ENCODE data around the gene TBC1D13. TPM values are rescaled to one million over a fixed set of nuclear protein-coding genes. Genes with fewer than 3 reads are reported as not detected.

The TBC1D13 gene
- 25.5 TPM for polyA plus RNA-seq (2013, experiment 1 of 2)
- polyA plus RNA-seq (2013, experiment 2 of 2): 19.7 TPM

DNA sequence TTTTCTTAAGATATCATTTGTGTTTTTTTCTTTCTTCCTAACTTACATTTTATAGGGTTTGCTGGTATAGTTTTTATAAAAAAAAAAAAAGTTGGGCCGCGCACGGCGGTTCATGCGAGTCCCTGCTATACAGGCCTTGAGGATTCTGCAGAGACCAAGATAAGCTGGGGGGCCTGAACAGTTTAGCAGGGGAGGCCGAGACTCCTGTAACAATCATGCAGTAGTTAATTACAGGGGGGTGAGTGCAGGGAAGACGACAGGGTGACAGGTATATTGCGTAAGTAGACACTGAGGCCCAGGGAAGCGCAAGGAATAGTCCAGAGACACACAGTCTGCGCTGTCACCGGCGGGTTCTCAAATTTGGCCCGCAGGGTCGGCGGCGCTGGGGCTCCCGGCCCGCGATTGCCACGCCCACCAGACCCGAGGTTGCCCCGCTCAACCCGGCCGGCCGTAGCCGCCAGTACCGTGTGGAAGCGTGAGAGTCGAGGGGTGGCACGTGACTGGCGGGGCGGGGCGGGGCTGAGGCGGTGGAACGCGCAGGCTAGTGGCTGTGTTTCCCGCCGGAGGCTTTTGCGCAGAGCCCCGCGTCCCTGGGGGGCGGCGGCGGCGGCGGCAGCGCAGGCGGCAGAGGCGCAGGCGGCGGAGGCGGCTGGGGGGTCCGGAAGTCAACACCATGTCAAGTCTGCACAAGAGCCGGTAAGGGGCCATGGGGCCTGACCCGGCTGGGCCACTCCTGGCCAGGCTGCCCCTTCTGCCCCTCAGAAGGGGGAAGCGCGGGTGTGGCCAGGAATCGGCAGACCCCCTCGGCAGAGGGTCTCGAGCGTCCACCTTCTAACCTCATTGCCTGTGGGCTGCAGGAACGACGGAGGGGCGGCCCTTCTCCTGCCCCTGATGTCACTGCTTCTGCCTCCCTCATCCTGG is at the start of gene TBC1D13:
Gene TBC1D13, plus strand, starts transcription at position 573 of the 921 bp plus-strand sequence. Its CDS starts 101 bp downstream, at position 674.
- Histone ChIP-seq H3K27ac (ENCODE audit: low read depth, low read length, severe bottlenecking) (peak within 1 kb of the TSS; percentile 72), H3K4me1 (ENCODE audit: control insufficient read depth, insufficient read depth, low read length, poor library complexity, severe bottlenecking) (peaks cover 7% of the 10 kb centered on the region), H3K36me3 (ENCODE audit: control insufficient read depth, insufficient read depth, low read length) (peaks cover 29% of the 10 kb centered on the region), H3K4me3 (ENCODE audit: extremely low read depth, insufficient read depth, low read length, poor library complexity, severe bottlenecking) (peak within 1 kb of the TSS; percentile 69), H3K9me3 (ENCODE audit: control insufficient read depth, low read length) (peaks cover 8% of the 10 kb centered on the region)
- 3 to 9% methylated on average over 52 to 59 of the region's 64 CpGs for WGBS, 2 experiments (ENCODE audit: insufficient coverage in 2 of 2)

DNA sequence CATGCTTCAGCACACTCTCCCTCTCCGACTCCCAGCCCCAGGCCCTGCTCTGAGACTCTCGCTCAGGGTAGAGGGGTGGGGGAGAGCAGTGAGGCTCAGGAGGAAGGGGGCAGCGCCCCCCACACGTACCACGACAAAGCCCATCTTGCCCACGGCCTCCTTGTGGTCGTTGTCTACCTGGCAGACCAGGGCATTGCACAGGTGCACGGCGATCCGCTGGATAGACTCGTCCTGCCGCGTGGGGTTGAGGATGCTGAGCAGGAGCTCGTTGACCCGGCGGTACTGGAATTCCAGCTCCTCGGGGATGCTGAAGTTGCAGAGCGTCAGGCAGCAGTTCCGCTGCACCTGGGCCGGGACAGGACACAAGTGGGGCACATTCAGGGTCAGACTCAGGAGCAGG is 44.7 kb upstream of the TBC1D13 start:
- Histone ChIP-seq H3K27ac (ENCODE audit: low read depth, low read length, severe bottlenecking) (no peak overlapping the region), H3K4me3 (ENCODE audit: extremely low read depth, insufficient read depth, low read length, poor library complexity, severe bottlenecking) (no peak overlapping the region), H3K9me3 (ENCODE audit: control insufficient read depth, low read length) (no peaks in the 10 kb centered on the region), H3K4me1 (ENCODE audit: control insufficient read depth, insufficient read depth, low read length, poor library complexity, severe bottlenecking) (no peaks in the 10 kb centered on the region), H3K36me3 (ENCODE audit: control insufficient read depth, insufficient read depth, low read length) (peaks cover 22% of the 10 kb centered on the region)
- WGBS, 2 experiments (ENCODE audit: insufficient coverage in 2 of 2): 85 to 86% methylated on average over 18 to 19 of the region's 20 CpGs

GRCh38 chr9:128743421-128743820 is 43.6 kb upstream of the TBC1D13 start:
- Histone ChIP-seq H3K36me3 (ENCODE audit: control insufficient read depth, insufficient read depth, low read length) (peaks cover 22% of the 10 kb centered on the region), H3K27ac (ENCODE audit: low read depth, low read length, severe bottlenecking) (no peak overlapping the region), H3K4me3 (ENCODE audit: extremely low read depth, insufficient read depth, low read length, poor library complexity, severe bottlenecking) (no peak overlapping the region), H3K9me3 (ENCODE audit: control insufficient read depth, low read length) (no peaks in the 10 kb centered on the region), H3K4me1 (ENCODE audit: control insufficient read depth, insufficient read depth, low read length, poor library complexity, severe bottlenecking) (no peaks in the 10 kb centered on the region)
- no CpG with 5 or more reads among the region's 1 CpG for WGBS, 2 experiments (ENCODE audit: insufficient coverage in 2 of 2)

DNA sequence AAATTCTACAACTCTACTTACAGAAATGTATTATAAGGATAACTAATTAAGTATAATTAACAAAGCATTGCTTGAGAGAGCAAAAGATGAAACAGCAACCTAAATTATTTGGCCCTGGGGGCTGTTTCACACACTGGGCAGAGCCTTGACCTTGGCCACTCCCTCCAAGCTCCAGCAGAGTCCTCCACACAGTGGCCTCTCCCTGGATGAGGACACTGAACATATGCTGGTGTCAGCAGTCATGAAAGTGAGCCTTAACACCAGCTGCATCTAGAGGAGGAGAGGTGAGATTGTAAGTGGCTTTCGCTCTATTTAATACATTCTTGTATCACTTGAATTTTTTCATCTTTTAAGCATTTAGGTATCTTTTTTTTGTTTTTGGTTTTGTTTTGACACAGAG is 39.8 kb upstream of the TBC1D13 start:
- no CpG with 5 or more reads among the region's 1 CpG for WGBS, 2 experiments (ENCODE audit: insufficient coverage in 2 of 2)
- H3K36me3 ChIP-seq (ENCODE audit: control insufficient read depth, insufficient read depth, low read length): peaks cover 28% of the 10 kb centered on the region
- H3K4me3 ChIP-seq (ENCODE audit: extremely low read depth, insufficient read depth, low read length, poor library complexity, severe bottlenecking): no peak overlapping the region
- no peaks in the 10 kb centered on the region for H3K4me1 ChIP-seq (ENCODE audit: control insufficient read depth, insufficient read depth, low read length, poor library complexity, severe bottlenecking)
- H3K27ac ChIP-seq (ENCODE audit: low read depth, low read length, severe bottlenecking): no peak overlapping the region
- no peaks in the 10 kb centered on the region for H3K9me3 ChIP-seq (ENCODE audit: control insufficient read depth, low read length)

GRCh38 chr9:128750926-128751595 is 36.0 kb upstream of the TBC1D13 start:
- Histone ChIP-seq H3K27ac (ENCODE audit: low read depth, low read length, severe bottlenecking) (no peak overlapping the region), H3K4me1 (ENCODE audit: control insufficient read depth, insufficient read depth, low read length, poor library complexity, severe bottlenecking) (no peaks in the 10 kb centered on the region), H3K9me3 (ENCODE audit: control insufficient read depth, low read length) (no peaks in the 10 kb centered on the region), H3K36me3 (ENCODE audit: control insufficient read depth, insufficient read depth, low read length) (peaks cover 36% of the 10 kb centered on the region), H3K4me3 (ENCODE audit: extremely low read depth, insufficient read depth, low read length, poor library complexity, severe bottlenecking) (no peak overlapping the region)
- 95% methylated on average over 20 of the region's 22 CpGs for WGBS, 2 experiments (ENCODE audit: insufficient coverage in 2 of 2)

- 94 to 99% methylated on average over 10 to 15 of the region's 16 CpGs for WGBS, 2 experiments (ENCODE audit: insufficient coverage in 2 of 2)
- Histone ChIP-seq H3K27ac (ENCODE audit: low read depth, low read length, severe bottlenecking) (no peak overlapping the region), H3K36me3 (ENCODE audit: control insufficient read depth, insufficient read depth, low read length) (peaks cover 38% of the 10 kb centered on the region), H3K4me3 (ENCODE audit: extremely low read depth, insufficient read depth, low read length, poor library complexity, severe bottlenecking) (no peak overlapping the region), H3K4me1 (ENCODE audit: control insufficient read depth, insufficient read depth, low read length, poor library complexity, severe bottlenecking) (no peaks in the 10 kb centered on the region), H3K9me3 (ENCODE audit: control insufficient read depth, low read length) (no peaks in the 10 kb centered on the region)
Observed at GRCh38 chr9:128753627-128754026, 33.4 kb upstream of the TBC1D13 start.

- H3K27ac ChIP-seq (ENCODE audit: low read depth, low read length, severe bottlenecking): no peak overlapping the region
- no peak overlapping the region for H3K4me3 ChIP-seq (ENCODE audit: extremely low read depth, insufficient read depth, low read length, poor library complexity, severe bottlenecking)
- H3K4me1 ChIP-seq (ENCODE audit: control insufficient read depth, insufficient read depth, low read length, poor library complexity, severe bottlenecking): no peaks in the 10 kb centered on the region
- peaks cover 16% of the 10 kb centered on the region for H3K36me3 ChIP-seq (ENCODE audit: control insufficient read depth, insufficient read depth, low read length)
- H3K9me3 ChIP-seq (ENCODE audit: control insufficient read depth, low read length): no peaks in the 10 kb centered on the region
- 82 to 95% methylated on average over 3 to 6 of the region's 6 CpGs for WGBS, 2 experiments (ENCODE audit: insufficient coverage in 2 of 2)
Observed at GRCh38 chr9:128757602-128758001, 29.5 kb upstream of the TBC1D13 start.

GRCh38 chr9:128762671-128763449 is 24.2 kb upstream of the TBC1D13 start:
- WGBS, 2 experiments (ENCODE audit: insufficient coverage in 2 of 2): 93 to 97% methylated on average over 9 of the region's 9 CpGs
- no peak overlapping the region for H3K27ac ChIP-seq (ENCODE audit: low read depth, low read length, severe bottlenecking)
- peaks cover 4% of the 10 kb centered on the region for H3K36me3 ChIP-seq (ENCODE audit: control insufficient read depth, insufficient read depth, low read length)
- H3K4me3 ChIP-seq (ENCODE audit: extremely low read depth, insufficient read depth, low read length, poor library complexity, severe bottlenecking): no peak overlapping the region
- H3K9me3 ChIP-seq (ENCODE audit: control insufficient read depth, low read length): no peaks in the 10 kb centered on the region
- no peaks in the 10 kb centered on the region for H3K4me1 ChIP-seq (ENCODE audit: control insufficient read depth, insufficient read depth, low read length, poor library complexity, severe bottlenecking)

- no peaks in the 10 kb centered on the region for H3K9me3 ChIP-seq (ENCODE audit: control insufficient read depth, low read length)
- H3K4me3 ChIP-seq (ENCODE audit: extremely low read depth, insufficient read depth, low read length, poor library complexity, severe bottlenecking): no peak overlapping the region
- H3K36me3 ChIP-seq (ENCODE audit: control insufficient read depth, insufficient read depth, low read length): peaks cover 8% of the 10 kb centered on the region
- no peak overlapping the region for H3K27ac ChIP-seq (ENCODE audit: low read depth, low read length, severe bottlenecking)
- H3K4me1 ChIP-seq (ENCODE audit: control insufficient read depth, insufficient read depth, low read length, poor library complexity, severe bottlenecking): no peaks in the 10 kb centered on the region
- WGBS, 2 experiments (ENCODE audit: insufficient coverage in 2 of 2): 84 to 94% methylated on average over 4 to 5 of the region's 6 CpGs
Observed at GRCh38 chr9:128764361-128764760, 22.7 kb upstream of the TBC1D13 start.

DNA sequence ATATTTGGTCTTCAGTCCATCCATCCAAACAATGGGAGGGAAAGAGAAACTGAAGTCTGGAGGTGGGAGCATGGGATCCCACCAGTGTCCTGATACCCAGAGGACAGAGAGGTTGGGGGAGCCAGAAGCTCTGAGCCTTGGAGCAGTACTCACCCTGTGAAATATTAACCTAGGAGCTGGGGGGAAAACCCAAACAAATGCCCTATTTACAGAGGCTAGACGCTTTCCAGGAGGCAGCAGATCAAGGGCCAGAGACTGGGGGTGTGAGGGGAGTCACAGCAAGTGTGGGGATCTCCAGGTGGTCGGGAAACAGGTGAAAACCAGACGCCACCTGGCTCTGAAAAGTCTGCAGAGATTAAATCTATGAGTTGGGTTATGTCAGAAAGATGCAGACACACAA is 21.6 kb upstream of the TBC1D13 start:
- Histone ChIP-seq H3K36me3 (ENCODE audit: control insufficient read depth, insufficient read depth, low read length) (peaks cover 8% of the 10 kb centered on the region), H3K4me1 (ENCODE audit: control insufficient read depth, insufficient read depth, low read length, poor library complexity, severe bottlenecking) (no peaks in the 10 kb centered on the region), H3K4me3 (ENCODE audit: extremely low read depth, insufficient read depth, low read length, poor library complexity, severe bottlenecking) (no peak overlapping the region), H3K9me3 (ENCODE audit: control insufficient read depth, low read length) (no peaks in the 10 kb centered on the region), H3K27ac (ENCODE audit: low read depth, low read length, severe bottlenecking) (no peak overlapping the region)
- WGBS, 2 experiments (ENCODE audit: insufficient coverage in 2 of 2): 90 to 93% methylated on average over 3 of the region's 3 CpGs
